SK-N-SH (cell line): ENCODE measurements around the gene OR14A16. TPM values are rescaled to one million over a fixed set of nuclear protein-coding genes. Genes with fewer than 3 reads are reported as not detected.

Source experiments
- CTCF ChIA-PET: fragments of 300-600, 350-600 bp; formaldehyde crosslinking; extraction: SDS; loops from one replicate; lab custom pipeline; 2021; lab: Yijun Ruan, JAX
- POLR2A ChIA-PET: fragments of 350-600 bp; sonication (Branson Sonifier 250); formaldehyde crosslinking; extraction: SDS; loops from one replicate; lab custom pipeline; 2020; ENCODE audit warnings: antibody characterized with exemption, inconsistent platforms; lab: Yijun Ruan, JAX
- DNase-seq: peaks from one replicate; pipeline ENCODE4 v3.0.0; 2012
- H2AFZ ChIP-seq: fragments of 200-600 bp; sonication (generic); 2 replicates; pipeline ENCODE4 v1.8.1; 2016; ENCODE audit warnings: antibody characterized with exemption, mild to moderate bottlenecking, low read depth
- H3F3A ChIP-seq: fragments of 200-600 bp; sonication (generic); replicated peaks from 2 replicates; pipeline ENCODE3; 2016; ENCODE audit warnings: antibody characterized with exemption, mild to moderate bottlenecking; ENCODE audit not compliant: insufficient read depth
- H3K27ac ChIP-seq, 2 experiments: fragments of 200-500 bp in 1 of 2; fragments of 200-600 bp in 1 of 2; sonication (Bioruptor generic) in 1 of 2; sonication (generic), shearing (Covaris generic) in 1 of 2; 2 replicates each; pipeline versions ENCODE4 v1.5.1 to v1.6.1; 2014 to 2016; ENCODE audit warnings: low read depth in 2 of 2, inconsistent platforms in 1 of 2, low read length in 1 of 2, mild to moderate bottlenecking in 1 of 2, mixed read lengths in 1 of 2
- H3K27me3 ChIP-seq: fragments of 200-600 bp; sonication (generic), shearing (Covaris generic); 2 replicates; pipeline ENCODE4 v1.6.1; 2016; ENCODE audit warnings: mixed run types; ENCODE audit not compliant: insufficient read depth
- H3K36me3 ChIP-seq, 2 experiments: fragments of 200-500 bp in 1 of 2; fragments of 200-600 bp in 1 of 2; sonication (Bioruptor generic) in 1 of 2; sonication (generic) in 1 of 2; replicated peaks in 1 of 2; 2 replicates each; pipeline versions ENCODE3 to v1.5.1; 2014 to 2016; ENCODE audit warnings: low read length in 1 of 2, mild to moderate bottlenecking in 1 of 2; ENCODE audit not compliant: insufficient read depth in 2 of 2, control insufficient read depth in 1 of 2
- H3K4me1 ChIP-seq, 2 experiments: fragments of 200-500 bp in 1 of 2; fragments of 200-600 bp in 1 of 2; sonication (Bioruptor generic) in 1 of 2; sonication (generic), shearing (Covaris generic) in 1 of 2; 2 replicates each; pipeline versions ENCODE4 v1.5.1 to v1.6.1; 2014 to 2016; ENCODE audit warnings: low read depth in 1 of 2, low read length in 1 of 2, mixed run types in 1 of 2; ENCODE audit not compliant: insufficient read depth in 2 of 2, control insufficient read depth in 1 of 2
- H3K4me2 ChIP-seq: fragments of 200-600 bp; sonication (generic), shearing (Covaris generic); 2 replicates; pipeline ENCODE4 v1.6.1; 2017; ENCODE audit warnings: mixed run types
- H3K4me3 ChIP-seq, 2 experiments: fragments of 200-500 bp in 1 of 2; fragments of 200-600 bp in 1 of 2; sonication (Bioruptor generic) in 1 of 2; sonication (generic), shearing (Covaris generic) in 1 of 2; 2 replicates each; pipeline versions ENCODE4 v1.5.1 to v1.8.1; 2014 to 2016; ENCODE audit warnings: low read depth in 2 of 2, inconsistent platforms in 1 of 2, low read length in 1 of 2, mild to moderate bottlenecking in 1 of 2, mixed read lengths in 1 of 2, moderate library complexity in 1 of 2
- H3K79me2 ChIP-seq: fragments of 200-600 bp; sonication (generic); 2 replicates; pipeline ENCODE4 v1.8.1; 2017; ENCODE audit warnings: mild to moderate bottlenecking; ENCODE audit not compliant: insufficient read depth
- H3K9ac ChIP-seq: fragments of 200-600 bp; sonication (generic); 2 replicates; pipeline ENCODE4 v1.6.1; 2017; ENCODE audit warnings: mixed run types
- H3K9me2 ChIP-seq: fragments of 200-600 bp; sonication (generic); 2 replicates; pipeline ENCODE4 v1.6.1; 2017; ENCODE audit warnings: mixed run types
- H3K9me3 ChIP-seq: fragments of 200-600 bp; sonication (generic); 2 replicates; pipeline ENCODE4 v1.6.1; 2017; ENCODE audit warnings: mixed run types, mild to moderate bottlenecking, moderate library complexity
- H4K20me1 ChIP-seq: fragments of 200-600 bp; sonication (generic); 2 replicates; pipeline ENCODE4 v1.6.1; 2017; ENCODE audit warnings: mild to moderate bottlenecking, mixed run types; ENCODE audit not compliant: insufficient read depth
- CTCF ChIP-seq: fragments of 200-600 bp; sonication (generic); IDR thresholded peaks from 2 replicates; pipeline ENCODE4 v1.6.1; 2017; ENCODE audit warnings: antibody characterized with exemption, mild to moderate bottlenecking, moderate library complexity
- ELF1 ChIP-seq: IDR thresholded peaks from 2 replicates; pipeline ENCODE4 v1.4.0; 2012
- EZH2phosphoT487 ChIP-seq: fragments of 200-600 bp; sonication (generic); IDR thresholded peaks from 2 replicates; pipeline ENCODE4 v1.6.1; 2017; ENCODE audit warnings: low read depth, mixed run types, mild to moderate bottlenecking, antibody characterized with exemption, moderate library complexity, borderline replicate concordance
- GATA2 ChIP-seq: sonication (generic); formaldehyde crosslinking; IDR thresholded peaks from 2 replicates; pipeline ENCODE4 v1.5.0; 2020; ENCODE audit warnings: mild to moderate bottlenecking, missing genetic modification reagents
- JUND ChIP-seq: IDR thresholded peaks from 2 replicates; pipeline ENCODE4 v1.4.0; 2012
- MEF2A ChIP-seq: IDR thresholded peaks from 2 replicates; pipeline ENCODE4 v1.4.0; 2012; ENCODE audit warnings: low read depth, borderline replicate concordance
- MXI1 ChIP-seq: IDR thresholded peaks from 2 replicates; pipeline ENCODE4 v1.6.1; 2012; ENCODE audit warnings: mild to moderate bottlenecking, low read depth, low read length, improper control_type of control experiment
- NFIC ChIP-seq: IDR thresholded peaks from 2 replicates; pipeline ENCODE4 v1.4.0; 2012; ENCODE audit warnings: borderline replicate concordance
- RCOR1 ChIP-seq: fragments of 150-350 bp; IDR thresholded peaks from 2 replicates; pipeline ENCODE4 v1.6.1; 2017; ENCODE audit warnings: antibody characterized with exemption, low read length
- SIN3A ChIP-seq: IDR thresholded peaks from 2 replicates; pipeline ENCODE4 v1.6.1; 2012; ENCODE audit warnings: low read depth, mild to moderate bottlenecking, low read length, moderate library complexity, borderline replicate concordance
- TAF1 ChIP-seq: IDR thresholded peaks from 2 replicates; pipeline ENCODE4 v1.6.1; 2012; ENCODE audit warnings: low read depth, mild to moderate bottlenecking, low read length, moderate library complexity, borderline replicate concordance
- TEAD4 ChIP-seq: IDR thresholded peaks from 2 replicates; pipeline ENCODE4 v1.4.0; 2012; ENCODE audit warnings: mild to moderate bottlenecking, borderline replicate concordance; ENCODE audit not compliant: insufficient read depth
- USF1 ChIP-seq: IDR thresholded peaks from 2 replicates; pipeline ENCODE4 v1.4.0; 2012; ENCODE audit warnings: low read depth, borderline replicate concordance
- WGBS: methylation state at CpG from one replicate; pipeline ENCODE4 v1.1.6; 2017; ENCODE audit warnings: low lambda C conversion rate; 5-methylcytosine and 5-hydroxymethylcytosine counted together
- polyA plus RNA-seq, 3 experiments: library from polyadenylated mRNA; depleted of rRNA; stranded (reverse); fragments of >200 nt; gene quantifications; 2 replicates each; pipeline ENCODE4 v1.2.3, GENCODE V29; 2012
- TF ChIP-seq, protein P1 (sequence below): fragments of 150-350 bp; IDR thresholded peaks from 2 replicates; pipeline ENCODE4 v1.6.1; 2016; ENCODE audit warnings: mild to moderate bottlenecking, low read depth, low read length
- TF ChIP-seq, protein P2 (sequence below): IDR thresholded peaks from 2 replicates; pipeline ENCODE4 v1.6.1; 2012; ENCODE audit warnings: mild to moderate bottlenecking, low read depth, low read length, moderate library complexity
- TF ChIP-seq, protein P3 (sequence below): IDR thresholded peaks from 2 replicates; pipeline ENCODE4 v1.4.0; 2012; ENCODE audit warnings: low read depth

The OR14A16 gene
- polyA plus RNA-seq, 1 of the 3 experiments (the other 2 are of a cell fraction): not detected

GRCh38 chr1:247833601-247834000, 9.7 kb upstream of the OR14A16 start:
- Histone ChIP-seq H3K9ac (no peak overlapping the region), H3K9me3 (no peaks in the 10 kb centered on the region), H3K4me2 (no peak overlapping the region), H3K27me3 (no peaks in the 10 kb centered on the region; the same call in 1 of the 2 replicates), H3K36me3 (no peaks in the 10 kb centered on the region), H3K27ac (no peak overlapping the region), H3K4me3 (no peak overlapping the region), H3K79me2 (no peaks in the 10 kb centered on the region), H4K20me1 (no peaks in the 10 kb centered on the region), H3K9me2 (no peaks in the 10 kb centered on the region), H2AFZ (no peak overlapping the region), H3F3A (no peaks in the 10 kb centered on the region), H3K4me1 (no peaks in the 10 kb centered on the region)
- 2% methylated on average over 6 of the region's 6 CpGs for WGBS
- DNase-seq: no peak
- TF ChIP-seq CTCF: no peak
- no peak for TF ChIP-seq GATA2
- TF ChIP-seq, protein P1, sequence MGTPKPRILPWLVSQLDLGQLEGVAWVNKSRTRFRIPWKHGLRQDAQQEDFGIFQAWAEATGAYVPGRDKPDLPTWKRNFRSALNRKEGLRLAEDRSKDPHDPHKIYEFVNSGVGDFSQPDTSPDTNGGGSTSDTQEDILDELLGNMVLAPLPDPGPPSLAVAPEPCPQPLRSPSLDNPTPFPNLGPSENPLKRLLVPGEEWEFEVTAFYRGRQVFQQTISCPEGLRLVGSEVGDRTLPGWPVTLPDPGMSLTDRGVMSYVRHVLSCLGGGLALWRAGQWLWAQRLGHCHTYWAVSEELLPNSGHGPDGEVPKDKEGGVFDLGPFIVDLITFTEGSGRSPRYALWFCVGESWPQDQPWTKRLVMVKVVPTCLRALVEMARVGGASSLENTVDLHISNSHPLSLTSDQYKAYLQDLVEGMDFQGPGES: no peak
- TF ChIP-seq, protein P2, sequence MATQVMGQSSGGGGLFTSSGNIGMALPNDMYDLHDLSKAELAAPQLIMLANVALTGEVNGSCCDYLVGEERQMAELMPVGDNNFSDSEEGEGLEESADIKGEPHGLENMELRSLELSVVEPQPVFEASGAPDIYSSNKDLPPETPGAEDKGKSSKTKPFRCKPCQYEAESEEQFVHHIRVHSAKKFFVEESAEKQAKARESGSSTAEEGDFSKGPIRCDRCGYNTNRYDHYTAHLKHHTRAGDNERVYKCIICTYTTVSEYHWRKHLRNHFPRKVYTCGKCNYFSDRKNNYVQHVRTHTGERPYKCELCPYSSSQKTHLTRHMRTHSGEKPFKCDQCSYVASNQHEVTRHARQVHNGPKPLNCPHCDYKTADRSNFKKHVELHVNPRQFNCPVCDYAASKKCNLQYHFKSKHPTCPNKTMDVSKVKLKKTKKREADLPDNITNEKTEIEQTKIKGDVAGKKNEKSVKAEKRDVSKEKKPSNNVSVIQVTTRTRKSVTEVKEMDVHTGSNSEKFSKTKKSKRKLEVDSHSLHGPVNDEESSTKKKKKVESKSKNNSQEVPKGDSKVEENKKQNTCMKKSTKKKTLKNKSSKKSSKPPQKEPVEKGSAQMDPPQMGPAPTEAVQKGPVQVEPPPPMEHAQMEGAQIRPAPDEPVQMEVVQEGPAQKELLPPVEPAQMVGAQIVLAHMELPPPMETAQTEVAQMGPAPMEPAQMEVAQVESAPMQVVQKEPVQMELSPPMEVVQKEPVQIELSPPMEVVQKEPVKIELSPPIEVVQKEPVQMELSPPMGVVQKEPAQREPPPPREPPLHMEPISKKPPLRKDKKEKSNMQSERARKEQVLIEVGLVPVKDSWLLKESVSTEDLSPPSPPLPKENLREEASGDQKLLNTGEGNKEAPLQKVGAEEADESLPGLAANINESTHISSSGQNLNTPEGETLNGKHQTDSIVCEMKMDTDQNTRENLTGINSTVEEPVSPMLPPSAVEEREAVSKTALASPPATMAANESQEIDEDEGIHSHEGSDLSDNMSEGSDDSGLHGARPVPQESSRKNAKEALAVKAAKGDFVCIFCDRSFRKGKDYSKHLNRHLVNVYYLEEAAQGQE: no peak
- TF ChIP-seq JUND: no peak
- no peak for TF ChIP-seq TEAD4
- TF ChIP-seq RCOR1: no peak
- TF ChIP-seq MEF2A: no peak
- TF ChIP-seq, protein P3, sequence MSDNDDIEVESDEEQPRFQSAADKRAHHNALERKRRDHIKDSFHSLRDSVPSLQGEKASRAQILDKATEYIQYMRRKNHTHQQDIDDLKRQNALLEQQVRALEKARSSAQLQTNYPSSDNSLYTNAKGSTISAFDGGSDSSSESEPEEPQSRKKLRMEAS: no peak
- no peak for TF ChIP-seq TAF1
- no peak for TF ChIP-seq EZH2phosphoT487
- no peak for TF ChIP-seq USF1
- no peak for TF ChIP-seq MXI1
- TF ChIP-seq SIN3A: no peak
- no peak for TF ChIP-seq NFIC
- no peak for TF ChIP-seq ELF1
- CTCF ChIA-PET: no interaction called here
- POLR2A ChIA-PET: no interaction called here
